ENCODE data around the gene VIL1. TPM values are rescaled to one million over a fixed set of nuclear protein-coding genes. Genes with fewer than 3 reads are reported as not detected.

The VIL1 gene
- total and polyA plus RNA-seq, 12 donors: 0.09 to 4.5 (median 0.43) TPM; not detected in 6

- no peak for DNase-seq
- TF ChIP-seq CTCF (IDR thresholded peaks at IDR 0.05) (no peak), POLR2A (IDR thresholded peaks at IDR 0.05) (no peak)
- no peaks in the 10 kb centered on the region for H3K27me3 ChIP-seq
Measured at GRCh38 chr2:218382785-218383184, 36.1 kb upstream of the VIL1 start.

GRCh38 chr2:218383892-218384519 is 34.9 kb upstream of the VIL1 start:
- Histone ChIP-seq H3K4me3 (peak overlapping the region in 1 of 4 donors; percentile 34), H3K36me3 (replicated peaks in 1 of 2) (no peaks in the 10 kb centered on the region), H3K27ac (peak overlapping the region in 2 of 5 donors; percentile 30 to 91), H3K4me1 (replicated peaks in 1 of 2) (peaks cover 0 to 7% of the 10 kb centered on the region in 2 donors), H3K9me3 (replicated peaks in 1 of 3) (no peaks in the 10 kb centered on the region), H3K27me3 (no peaks in the 10 kb centered on the region)
- TF ChIP-seq CTCF (IDR thresholded peaks at IDR 0.05) (no peak), POLR2A (IDR thresholded peaks at IDR 0.05) (no peak)
- no peak for DNase-seq
- intact Hi-C loops (cut with DNase I): no loop called here
- 76 to 87% (median 81%) methylated on average over 10 of the region's 10 CpGs for WGBS, 4 donors

More at GRCh38 chr2:218382785-218383184, 36.1 kb upstream of the VIL1 start:
- no peaks in the 10 kb centered on the region for H3K36me3 ChIP-seq (replicated peaks in 1 of 2)
- peak overlapping the region; percentile 11 to 91 (median 42) for H3K27ac ChIP-seq
- no peaks in the 10 kb centered on the region for H3K9me3 ChIP-seq (replicated peaks in 1 of 3)
- intact Hi-C loops (cut with DNase I): no loop called here
- H3K4me1 ChIP-seq (replicated peaks in 1 of 2): peaks cover 0 to 7% of the 10 kb centered on the region in 2 donors
- peak overlapping the region in 1 of 4 donors; percentile 34 for H3K4me3 ChIP-seq
- 88 to 100% (median 91%) methylated on average over 4 to 6 of the region's 6 CpGs for WGBS, 4 donors

GRCh38 chr2:218384975-218385374 is 33.9 kb upstream of the VIL1 start:
- intact Hi-C loops (cut with DNase I): no loop called here
- Histone ChIP-seq H3K4me3 (peak overlapping the region in 1 of 4 donors; percentile 2), H3K4me1 (replicated peaks in 1 of 2) (peaks cover 0 to 7% of the 10 kb centered on the region in 2 donors), H3K27ac (no peak overlapping the region), H3K27me3 (no peaks in the 10 kb centered on the region), H3K36me3 (replicated peaks in 1 of 2) (no peaks in the 10 kb centered on the region), H3K9me3 (replicated peaks in 1 of 3) (no peaks in the 10 kb centered on the region)
- DNase-seq: no peak
- 83 to 89% (median 88%) methylated on average over 1 to 9 of the region's 9 CpGs for WGBS, 4 donors
- TF ChIP-seq CTCF (IDR thresholded peaks at IDR 0.05) (no peak), POLR2A (IDR thresholded peaks at IDR 0.05) (no peak)

- no peaks in the 10 kb centered on the region for H3K9me3 ChIP-seq (replicated peaks in 1 of 3)
- peak overlapping the region in 1 of 4 donors; percentile 59 for H3K4me3 ChIP-seq
- TF ChIP-seq POLR2A (IDR thresholded peaks at IDR 0.05) (no peak), CTCF (IDR thresholded peaks at IDR 0.05) (no peak)
- 73 to 78% (median 74%) methylated on average over 17 to 23 of the region's 23 CpGs for WGBS, 4 donors
- intact Hi-C loops (cut with DNase I): no loop called here
- peaks cover 0 to 7% of the 10 kb centered on the region in 2 donors for H3K4me1 ChIP-seq (replicated peaks in 1 of 2)
- no peak for DNase-seq
- no peaks in the 10 kb centered on the region for H3K36me3 ChIP-seq (replicated peaks in 1 of 2)
- H3K27me3 ChIP-seq: no peaks in the 10 kb centered on the region
- peak overlapping the region in 2 of 5 donors; percentile 78 to 81 for H3K27ac ChIP-seq
Measured at GRCh38 chr2:218386505-218387368, 32.2 kb upstream of the VIL1 start.

Data from adrenal gland (tissue), 12 donors.